Sigmoid colon (tissue), 4 donors: ENCODE results near the gene SERINC5.
"Not testable (repeated sequence)": the region's sequence is repeated elsewhere in the genome, so short reads cannot be mapped to it uniquely, and the experiment has no call there.

Experiments
- EP300 ChIP-seq, 4 donors: sonication (generic); formaldehyde crosslinking; IDR thresholded peaks; one replicate each; pipeline ENCODE4 v1.6.1; 2017; ENCODE audit warnings: antibody characterized with exemption in 4 of 4
- POLR2A ChIP-seq, 2 donors: fragments of 450-650 bp; IDR thresholded peaks; one replicate each; pipeline ENCODE4 v1.6.1; 2016; ENCODE audit warnings: antibody characterized with exemption in 2 of 2, mild to moderate bottlenecking in 2 of 2, moderate library complexity in 2 of 2
- POLR2AphosphoS5 ChIP-seq, 4 donors: sonication (generic); formaldehyde crosslinking; IDR thresholded peaks; one replicate each; pipeline ENCODE4 v1.6.1; 2017; ENCODE audit warnings: antibody characterized with exemption in 4 of 4
- TF ChIP-seq, protein P1 (sequence below), 4 experiments: fragments of 450-650 bp in 3 of 4; fragments of 200-600 bp in 1 of 4; IDR thresholded peaks; one replicate each; pipeline ENCODE4 v1.5.1; 2016 to 2019; ENCODE audit warnings: antibody characterized with exemption in 4 of 4, mild to moderate bottlenecking in 3 of 4, moderate library complexity in 2 of 4

DNA sequence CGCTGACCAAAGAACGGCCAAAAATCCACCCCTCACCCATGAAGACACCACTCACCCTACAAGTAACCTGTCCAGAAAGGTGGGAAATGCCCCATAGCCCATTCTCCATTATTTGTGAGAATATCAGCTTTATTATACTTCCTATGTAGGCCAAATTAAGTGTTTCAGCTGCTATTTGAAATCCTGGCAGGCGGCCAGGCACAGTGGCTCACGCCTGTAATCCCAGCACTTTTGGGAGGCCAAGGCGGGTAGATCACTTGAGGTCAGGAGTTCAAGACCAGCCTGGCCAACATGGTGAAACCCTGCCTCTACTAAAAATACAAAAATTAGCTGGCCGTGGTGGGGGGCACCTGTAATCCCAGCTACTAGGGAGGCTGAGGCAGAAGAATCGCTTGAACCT is 54.1 kb downstream of the SERINC5 start:
- TF ChIP-seq, protein P1, sequence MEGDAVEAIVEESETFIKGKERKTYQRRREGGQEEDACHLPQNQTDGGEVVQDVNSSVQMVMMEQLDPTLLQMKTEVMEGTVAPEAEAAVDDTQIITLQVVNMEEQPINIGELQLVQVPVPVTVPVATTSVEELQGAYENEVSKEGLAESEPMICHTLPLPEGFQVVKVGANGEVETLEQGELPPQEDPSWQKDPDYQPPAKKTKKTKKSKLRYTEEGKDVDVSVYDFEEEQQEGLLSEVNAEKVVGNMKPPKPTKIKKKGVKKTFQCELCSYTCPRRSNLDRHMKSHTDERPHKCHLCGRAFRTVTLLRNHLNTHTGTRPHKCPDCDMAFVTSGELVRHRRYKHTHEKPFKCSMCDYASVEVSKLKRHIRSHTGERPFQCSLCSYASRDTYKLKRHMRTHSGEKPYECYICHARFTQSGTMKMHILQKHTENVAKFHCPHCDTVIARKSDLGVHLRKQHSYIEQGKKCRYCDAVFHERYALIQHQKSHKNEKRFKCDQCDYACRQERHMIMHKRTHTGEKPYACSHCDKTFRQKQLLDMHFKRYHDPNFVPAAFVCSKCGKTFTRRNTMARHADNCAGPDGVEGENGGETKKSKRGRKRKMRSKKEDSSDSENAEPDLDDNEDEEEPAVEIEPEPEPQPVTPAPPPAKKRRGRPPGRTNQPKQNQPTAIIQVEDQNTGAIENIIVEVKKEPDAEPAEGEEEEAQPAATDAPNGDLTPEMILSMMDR (IDR thresholded peaks at IDR 0.05) = not testable (repeated sequence)
- TF ChIP-seq EP300, POLR2A, POLR2AphosphoS5 (IDR thresholded peaks at IDR 0.05): not testable (repeated sequence)
